Gastroesophageal sphincter (tissue), 4 donors: ENCODE measurements around the gene GTF2IRD1. TPM values are rescaled to one million over a fixed set of nuclear protein-coding genes. Genes with fewer than 3 reads are reported as not detected.

Experiments used
- ATAC-seq: fragments of 150-250 bp; one replicate; pipeline ENCODE4 v1.9.1; 2016; ENCODE audit warnings: mild to moderate bottlenecking, moderate library complexity
- H3K27ac ChIP-seq, 4 donors: fragments of 200-600 bp; sonication (generic) in 3 of 4; 1 replicate in 3 of 4; 2 replicates in 1 of 4; pipeline ENCODE4 v1.5.1; 2016 to 2019
- H3K27me3 ChIP-seq: fragments of 200-600 bp; sonication (generic); one replicate; pipeline ENCODE4 v1.5.1; 2019
- H3K36me3 ChIP-seq, 2 donors: fragments of 200-600 bp; sonication (generic); one replicate each; pipeline ENCODE4 v1.5.1; 2019; ENCODE audit warnings: control low read depth in 1 of 2
- H3K4me1 ChIP-seq, 3 donors: fragments of 200-600 bp; sonication (generic); 1 replicate in 2 of 3; 2 replicates in 1 of 3; pipeline ENCODE4 v1.5.1; 2016 to 2019; ENCODE audit warnings: control low read depth in 2 of 3
- H3K4me3 ChIP-seq, 2 donors: fragments of 200-600 bp; sonication (generic); one replicate each; pipeline ENCODE4 v1.5.1; 2019; ENCODE audit warnings: mild to moderate bottlenecking in 1 of 2, moderate library complexity in 1 of 2
- H3K9me3 ChIP-seq, 3 donors: fragments of 200-600 bp; sonication (generic); one replicate each; pipeline ENCODE4 v1.5.1; 2017 to 2019; ENCODE audit warnings: control low read depth in 2 of 3
- CTCF ChIP-seq, 4 experiments: fragments of 200-600 bp in 2 of 4; fragments of 450-650 bp in 2 of 4; sonication (generic) in 1 of 4; IDR thresholded peaks; one replicate each; pipeline ENCODE4 v1.5.1; 2017 to 2019; ENCODE audit warnings: antibody characterized with exemption in 4 of 4, mild to moderate bottlenecking in 2 of 4, moderate library complexity in 2 of 4
- EP300 ChIP-seq: sonication (generic); formaldehyde crosslinking; IDR thresholded peaks from one replicate; pipeline ENCODE4 v1.6.1; 2017; ENCODE audit warnings: antibody characterized with exemption, mild to moderate bottlenecking
- POLR2A ChIP-seq, 2 donors: fragments of 450-650 bp; IDR thresholded peaks; one replicate each; pipeline ENCODE4 v1.6.1; 2017; ENCODE audit warnings: antibody characterized with exemption in 2 of 2, mild to moderate bottlenecking in 2 of 2, moderate library complexity in 1 of 2
- POLR2AphosphoS5 ChIP-seq: sonication (generic); formaldehyde crosslinking; IDR thresholded peaks from one replicate; pipeline ENCODE4 v1.6.1; 2017; ENCODE audit warnings: antibody characterized with exemption
- WGBS, 2 donors: methylation state at CpG; one replicate each; pipeline ENCODE4 v1.1.5; 2018; ENCODE audit warnings: low coverage in 1 of 2; 5-methylcytosine and 5-hydroxymethylcytosine counted together
- total RNA-seq, 4 donors: library from RNA; depleted of rRNA; stranded (reverse); fragments of >200 nt; gene quantifications; one replicate each; pipeline ENCODE4 v1.1.0, GENCODE V29; 2016

GTF2IRD1 gene
- total RNA-seq, 4 donors from 2014 or later: 21.5 to 49.0 (median 28.2) TPM

GRCh38 chr7:74518654-74519053 lies 64.9 kb downstream of the GTF2IRD1 start:
- Histone ChIP-seq H3K4me3 (no peak overlapping the region), H3K4me1 (peaks cover 0 to 12% (median 4%) of the 10 kb centered on the region in 3 donors), H3K36me3 (peaks cover 0 to 94% of the 10 kb centered on the region in 2 donors), H3K9me3 (peaks cover 0 to 11% (median 0%) of the 10 kb centered on the region in 3 donors), H3K27me3 (no peaks in the 10 kb centered on the region), H3K27ac (no peak overlapping the region)
- no peak for TF ChIP-seq POLR2A (IDR thresholded peaks at IDR 0.05)
- ATAC-seq: no peak
- 86 to 92% methylated on average over 2 of the region's 2 CpGs for WGBS, 2 donors

- no peak for ATAC-seq
- Histone ChIP-seq H3K36me3 (peaks cover 0 to 94% of the 10 kb centered on the region in 2 donors), H3K27ac (no peak overlapping the region), H3K27me3 (no peaks in the 10 kb centered on the region), H3K4me3 (no peak overlapping the region), H3K9me3 (peaks cover 0 to 11% (median 0%) of the 10 kb centered on the region in 3 donors), H3K4me1 (peaks cover 0 to 4% (median 0%) of the 10 kb centered on the region in 3 donors)
- WGBS, 2 donors: no CpG with 5 or more reads among the region's 14 CpGs
- TF ChIP-seq EP300: no peak
- TF ChIP-seq POLR2AphosphoS5: no peak
- no peak for TF ChIP-seq POLR2A (IDR thresholded peaks at IDR 0.05)
- no peak for TF ChIP-seq CTCF (IDR thresholded peaks at IDR 0.05)
Observed at GRCh38 chr7:74519395-74519794, 65.7 kb downstream of the GTF2IRD1 start.

- no peak overlapping the region for H3K4me3 ChIP-seq
- H3K36me3 ChIP-seq: peaks cover 0 to 96% of the 10 kb centered on the region in 2 donors
- WGBS, 2 donors: 98 to 100% methylated on average over 4 to 6 of the region's 10 CpGs
- ATAC-seq: no peak
- H3K27me3 ChIP-seq: no peaks in the 10 kb centered on the region
- peaks cover 0 to 11% (median 0%) of the 10 kb centered on the region in 3 donors for H3K9me3 ChIP-seq
- no peak overlapping the region for H3K27ac ChIP-seq
- TF ChIP-seq CTCF (IDR thresholded peaks at IDR 0.05): no peak
- no peak for TF ChIP-seq POLR2A (IDR thresholded peaks at IDR 0.05)
- no peak for TF ChIP-seq EP300
- no peak for TF ChIP-seq POLR2AphosphoS5
- no peaks in the 10 kb centered on the region for H3K4me1 ChIP-seq
Observed at GRCh38 chr7:74521855-74522254, 68.1 kb downstream of the GTF2IRD1 start.

- no peak overlapping the region for H3K4me3 ChIP-seq
- H3K9me3 ChIP-seq: peaks cover 0 to 11% (median 0%) of the 10 kb centered on the region in 3 donors
- H3K27ac ChIP-seq: no peak overlapping the region
- no peaks in the 10 kb centered on the region for H3K4me1 ChIP-seq
- WGBS, 2 donors: 100% methylated on average over 1 of the region's 1 CpG
- H3K27me3 ChIP-seq: no peaks in the 10 kb centered on the region
- TF ChIP-seq CTCF (IDR thresholded peaks at IDR 0.05) (no peak), EP300 (no peak), POLR2AphosphoS5 (no peak), POLR2A (IDR thresholded peaks at IDR 0.05) (no peak)
- peaks cover 0 to 98% of the 10 kb centered on the region in 2 donors for H3K36me3 ChIP-seq
- ATAC-seq: no peak
Observed at GRCh38 chr7:74522281-74522905, 68.7 kb downstream of the GTF2IRD1 start.

- Histone ChIP-seq H3K27ac (no peak overlapping the region), H3K4me3 (no peak overlapping the region), H3K9me3 (peaks cover 0 to 11% (median 0%) of the 10 kb centered on the region in 3 donors), H3K27me3 (no peaks in the 10 kb centered on the region), H3K36me3 (peaks cover 0 to 97% of the 10 kb centered on the region in 2 donors), H3K4me1 (no peaks in the 10 kb centered on the region)
- TF ChIP-seq POLR2A (IDR thresholded peaks at IDR 0.05) (no peak), POLR2AphosphoS5 (no peak), CTCF (IDR thresholded peaks at IDR 0.05) (no peak), EP300 (no peak)
- 87 to 96% methylated on average over 4 of the region's 4 CpGs for WGBS, 2 donors
- ATAC-seq: no peak
Observed at GRCh38 chr7:74523015-74523414, 69.3 kb downstream of the GTF2IRD1 start.
